Neural crest cell (in vitro differentiated cells): ENCODE measurements around the gene CYFIP1. TPM values are rescaled to one million over a fixed set of nuclear protein-coding genes. Genes with fewer than 3 reads are reported as not detected.

Experiments
- DNase-seq: peaks from one replicate; pipeline ENCODE4 v3.0.0; 2021; ENCODE audit warnings: low read depth, mixed read lengths, low spot score
- H3K27ac Mint-ChIP-seq: one replicate; pipeline ENCODE4 v1.8.0; 2021; ENCODE audit warnings: mild to moderate bottlenecking, mixed read lengths; ENCODE audit not compliant: unreplicated experiment
- H3K27me3 Mint-ChIP-seq: 2 replicates; pipeline ENCODE4 v1.8.0; 2021; ENCODE audit warnings: low read depth, mild to moderate bottlenecking, mixed read lengths
- H3K36me3 Mint-ChIP-seq: 2 replicates; pipeline ENCODE4 v1.8.0; 2021; ENCODE audit warnings: low read depth, mild to moderate bottlenecking, mixed read lengths
- H3K4me1 Mint-ChIP-seq: 2 replicates; pipeline ENCODE4 v1.8.0; 2021; ENCODE audit warnings: mixed read lengths
- H3K4me3 Mint-ChIP-seq: one replicate; pipeline ENCODE4 v1.8.0; 2021; ENCODE audit warnings: mild to moderate bottlenecking, mixed read lengths
- H3K9me3 Mint-ChIP-seq: 2 replicates; pipeline ENCODE4 v1.8.0; 2021; ENCODE audit warnings: mixed read lengths
- total RNA-seq: library from RNA; stranded (reverse); gene quantifications from 2 replicates; pipeline ENCODE4 v1.2.1, GENCODE V29; 2021
- TF ChIP-seq, protein P1 (sequence below): fragments of 200-600 bp; sonication (generic); conservative IDR thresholded peaks from 2 replicates; pipeline ENCODE4 v1.5.0; 2021; ENCODE audit warnings: antibody characterized with exemption, mild to moderate bottlenecking

CYFIP1 gene
- total RNA-seq, 1 donor from 2014 or later, result 116 TPM

DNA sequence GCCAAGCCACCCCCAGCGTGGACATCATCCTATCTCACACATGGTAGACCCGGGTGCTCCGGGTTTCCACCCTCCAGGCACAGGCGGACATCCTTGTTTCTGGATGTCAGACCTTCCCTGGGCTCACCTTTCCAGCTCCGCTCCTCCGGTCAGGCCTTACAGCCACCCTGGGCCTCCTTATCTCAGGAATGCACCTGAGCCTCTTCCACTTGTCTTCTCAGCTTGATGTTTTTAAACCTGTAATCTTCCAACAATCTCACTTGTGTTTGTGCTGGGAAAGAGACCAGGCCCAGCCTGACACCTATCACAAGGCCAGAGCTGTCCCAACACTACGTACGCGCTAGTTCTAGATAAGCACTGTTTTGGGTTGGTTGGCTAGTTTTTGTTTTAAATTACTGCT lies 87.8 kb downstream of the CYFIP1 start:
- Mint-ChIP-seq H3K36me3 (peaks cover 12% of the 10 kb centered on the region), H3K4me3 (no peak overlapping the region), H3K9me3 (no peaks in the 10 kb centered on the region), H3K4me1 (no peaks in the 10 kb centered on the region), H3K27me3 (no peaks in the 10 kb centered on the region), H3K27ac (peak overlapping the region; percentile 30)
- DNase-seq, result no peak
- TF ChIP-seq, protein P1, sequence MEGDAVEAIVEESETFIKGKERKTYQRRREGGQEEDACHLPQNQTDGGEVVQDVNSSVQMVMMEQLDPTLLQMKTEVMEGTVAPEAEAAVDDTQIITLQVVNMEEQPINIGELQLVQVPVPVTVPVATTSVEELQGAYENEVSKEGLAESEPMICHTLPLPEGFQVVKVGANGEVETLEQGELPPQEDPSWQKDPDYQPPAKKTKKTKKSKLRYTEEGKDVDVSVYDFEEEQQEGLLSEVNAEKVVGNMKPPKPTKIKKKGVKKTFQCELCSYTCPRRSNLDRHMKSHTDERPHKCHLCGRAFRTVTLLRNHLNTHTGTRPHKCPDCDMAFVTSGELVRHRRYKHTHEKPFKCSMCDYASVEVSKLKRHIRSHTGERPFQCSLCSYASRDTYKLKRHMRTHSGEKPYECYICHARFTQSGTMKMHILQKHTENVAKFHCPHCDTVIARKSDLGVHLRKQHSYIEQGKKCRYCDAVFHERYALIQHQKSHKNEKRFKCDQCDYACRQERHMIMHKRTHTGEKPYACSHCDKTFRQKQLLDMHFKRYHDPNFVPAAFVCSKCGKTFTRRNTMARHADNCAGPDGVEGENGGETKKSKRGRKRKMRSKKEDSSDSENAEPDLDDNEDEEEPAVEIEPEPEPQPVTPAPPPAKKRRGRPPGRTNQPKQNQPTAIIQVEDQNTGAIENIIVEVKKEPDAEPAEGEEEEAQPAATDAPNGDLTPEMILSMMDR, result no peak

DNA sequence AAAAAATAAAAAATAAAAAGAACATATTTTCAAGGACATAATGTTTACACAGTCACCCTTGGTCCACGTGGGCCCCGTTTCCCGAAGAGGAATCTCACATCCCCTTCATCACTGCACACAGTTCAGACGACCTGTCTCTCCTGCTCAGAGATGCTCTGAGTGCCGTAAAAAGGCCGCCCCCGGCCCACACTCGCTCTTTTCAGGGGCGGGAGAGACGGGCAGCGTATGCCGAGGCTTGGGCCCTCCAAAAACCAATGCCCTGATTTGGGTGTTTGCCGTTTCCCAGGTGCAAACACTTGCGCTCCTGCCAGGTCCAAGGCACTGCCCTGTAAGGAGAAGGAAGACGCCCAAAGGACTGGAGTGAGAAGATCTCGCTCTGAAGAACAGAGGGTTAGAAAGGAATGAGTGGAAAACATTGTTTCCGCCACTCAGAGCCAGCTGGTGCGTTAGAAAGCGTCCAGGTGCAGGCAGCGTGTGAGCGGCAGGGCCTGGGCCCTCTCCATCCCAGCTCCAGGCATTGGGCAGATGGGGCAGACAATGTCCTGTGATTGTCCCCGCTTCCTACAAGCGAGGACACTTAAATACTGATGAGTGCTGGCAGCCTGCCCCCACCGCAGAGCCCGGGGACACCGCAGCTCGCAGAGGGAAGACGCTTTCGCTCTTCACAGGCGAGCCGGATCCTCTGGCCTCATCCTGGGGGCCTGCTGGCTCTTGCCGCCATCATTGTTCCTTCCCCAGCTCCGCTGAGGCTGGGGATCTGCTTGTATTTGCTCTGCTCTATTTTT lies 88.5 kb downstream of the CYFIP1 start:
- Mint-ChIP-seq H3K27ac (no peak overlapping the region), H3K4me1 (no peaks in the 10 kb centered on the region)

GRCh38 chr15:22890296-22890695 lies 89.9 kb downstream of the CYFIP1 start:
- Mint-ChIP-seq H3K4me1 (no peaks in the 10 kb centered on the region), H3K9me3 (no peaks in the 10 kb centered on the region), H3K27me3 (no peaks in the 10 kb centered on the region), H3K36me3 (peaks cover 10% of the 10 kb centered on the region), H3K27ac (no peak overlapping the region), H3K4me3 (no peak overlapping the region)
- no peak for DNase-seq
- TF ChIP-seq, protein P1, result no peak

More for the DNA sequence above, 88.5 kb downstream of the CYFIP1 start:
- TF ChIP-seq, protein P1, result no peak
- no peak for DNase-seq
- Mint-ChIP-seq H3K27me3 (no peaks in the 10 kb centered on the region), H3K4me3 (no peak overlapping the region), H3K9me3 (no peaks in the 10 kb centered on the region), H3K36me3 (peaks cover 12% of the 10 kb centered on the region)

GRCh38 chr15:22889146-22889818 lies 90.9 kb downstream of the CYFIP1 start:
- TF ChIP-seq, protein P1, result no peak
- no peak overlapping the region for H3K4me3 Mint-ChIP-seq
- H3K36me3 Mint-ChIP-seq, result peaks cover 10% of the 10 kb centered on the region
- H3K27ac Mint-ChIP-seq, result no peak overlapping the region
- H3K27me3 Mint-ChIP-seq, result no peaks in the 10 kb centered on the region
- no peaks in the 10 kb centered on the region for H3K9me3 Mint-ChIP-seq
- DNase-seq, result no peak
- no peaks in the 10 kb centered on the region for H3K4me1 Mint-ChIP-seq

GRCh38 chr15:22888120-22888859 lies 91.9 kb downstream of the CYFIP1 start:
- Mint-ChIP-seq H3K27ac (no peak overlapping the region), H3K36me3 (peaks cover 10% of the 10 kb centered on the region), H3K27me3 (no peaks in the 10 kb centered on the region), H3K9me3 (no peaks in the 10 kb centered on the region), H3K4me3 (no peak overlapping the region), H3K4me1 (no peaks in the 10 kb centered on the region)
- no peak for DNase-seq
- TF ChIP-seq, protein P1, result no peak
